C4-2B (cell line): Measurements from ENCODE around the gene LMAN1L.

ENCODE experiments used
- CTCF ChIP-seq: fragments of 450-650 bp; conservative IDR thresholded peaks from 2 replicates; pipeline ENCODE4 v1.5.1; 2017; ENCODE audit warnings: mild to moderate bottlenecking
- ZFX ChIP-seq: fragments of 450-650 bp; IDR thresholded peaks from 2 replicates; pipeline ENCODE4 v1.6.1; 2017

- no peak for TF ChIP-seq CTCF
- no peak for TF ChIP-seq ZFX
Measured at GRCh38 chr15:74795966-74796625, 16.5 kb upstream of the LMAN1L start.
